IMR-90 (cell line): ENCODE measurements around the gene ULK2. TPM values are rescaled to one million over a fixed set of nuclear protein-coding genes. Genes with fewer than 3 reads are reported as not detected.

Experiments
- ATAC-seq: fragments of 200-7000 bp; cut with Tn5 transposase; 2 replicates; pipeline ENCODE4 v1.9.1; 2020; ENCODE audit warnings: low read depth, mild to moderate bottlenecking, moderate library complexity
- BruUV-seq: library from RNA; stranded (reverse); fragments of 400-500 nt; replicated peaks from 2 replicates; lab custom pipeline; 2021; lab: Mats Ljungman, UMichigan
- CTCF ChIA-PET: fragments of 300-600 bp; formaldehyde crosslinking; extraction: SDS; loops from one replicate; lab custom pipeline; 2021; ENCODE audit warnings: antibody characterized with exemption; lab: Yijun Ruan, JAX
- POLR2A ChIA-PET: fragments of 300-600 bp; sonication (Branson Sonifier 250); formaldehyde crosslinking; loops from one replicate; lab custom pipeline; 2022; ENCODE audit warnings: antibody characterized with exemption; ENCODE audit not compliant: unreplicated experiment; lab: Charles Lee
- DNase-seq: peaks from one replicate; pipeline ENCODE4 v3.0.0; 2013
- H2AFZ ChIP-seq: replicated peaks from 2 replicates; pipeline ENCODE3; 2013; ENCODE audit warnings: low read length, mild to moderate bottlenecking; ENCODE audit not compliant: poor library complexity
- H2AK5ac ChIP-seq: 2 replicates; pipeline ENCODE4 v1.6.1; 2013; ENCODE audit warnings: low read depth, low read length, inconsistent platforms
- H2AK9ac ChIP-seq: replicated peaks from 2 replicates; pipeline ENCODE3; 2013; ENCODE audit warnings: mild to moderate bottlenecking, low read depth, low read length, moderate library complexity; ENCODE audit not compliant: poor library complexity
- H2BK120ac ChIP-seq: 2 replicates; pipeline ENCODE4 v1.6.1; 2013; ENCODE audit warnings: low read depth, low read length, inconsistent platforms
- H2BK15ac ChIP-seq: 3 replicates; pipeline ENCODE4 v1.6.1; 2013; ENCODE audit warnings: low read depth, low read length, inconsistent platforms
- H2BK20ac ChIP-seq: 2 replicates; pipeline ENCODE4 v1.6.1; 2013; ENCODE audit warnings: low read depth, mild to moderate bottlenecking, inconsistent platforms, low read length, moderate library complexity
- H2BK5ac ChIP-seq: 2 replicates; pipeline ENCODE4 v1.6.1; 2013; ENCODE audit warnings: mild to moderate bottlenecking, low read depth, low read length, inconsistent platforms; ENCODE audit not compliant: poor library complexity, severe bottlenecking
- H3K14ac ChIP-seq: replicated peaks from 2 replicates; pipeline ENCODE4 v1.6.1; 2013; ENCODE audit warnings: low read depth, low read length, inconsistent platforms
- H3K18ac ChIP-seq: 2 replicates; pipeline ENCODE4 v1.6.1; 2013; ENCODE audit warnings: low read depth, low read length, control low read depth
- H3K23ac ChIP-seq: 2 replicates; pipeline ENCODE4 v1.6.1; 2013; ENCODE audit warnings: low read depth, low read length, inconsistent platforms
- H3K27ac ChIP-seq: 2 replicates; pipeline ENCODE4 v1.5.1; 2013; ENCODE audit warnings: mild to moderate bottlenecking, control low read depth, low read length; ENCODE audit not compliant: insufficient read depth
- H3K27me3 ChIP-seq: 2 replicates; pipeline ENCODE4 v1.6.1; 2013; ENCODE audit warnings: low read length; ENCODE audit not compliant: control insufficient read depth, insufficient read depth
- H3K36me3 ChIP-seq: 2 replicates; pipeline ENCODE4 v1.6.1; 2013; ENCODE audit warnings: low read length, mixed read lengths; ENCODE audit not compliant: control insufficient read depth, insufficient read depth
- H3K4ac ChIP-seq: 2 replicates; pipeline ENCODE4 v1.6.1; 2013; ENCODE audit warnings: low read depth, low read length, inconsistent platforms
- H3K4me1 ChIP-seq: 2 replicates; pipeline ENCODE4 v1.6.1; 2013; ENCODE audit warnings: low read length, mixed read lengths; ENCODE audit not compliant: control insufficient read depth, insufficient read depth
- H3K4me2 ChIP-seq: 2 replicates; pipeline ENCODE4 v1.6.1; 2013; ENCODE audit warnings: low read depth, mild to moderate bottlenecking, control low read depth, low read length, moderate library complexity
- H3K4me3 ChIP-seq: 2 replicates; pipeline ENCODE4 v1.5.1; 2013; ENCODE audit warnings: low read depth, mild to moderate bottlenecking, control low read depth, low read length, moderate library complexity; ENCODE audit not compliant: insufficient read depth
- H3K56ac ChIP-seq: 2 replicates; pipeline ENCODE4 v1.6.1; 2013; ENCODE audit warnings: low read length, inconsistent platforms; ENCODE audit not compliant: insufficient read depth; ENCODE audit errors: extremely low read depth
- H3K79me1 ChIP-seq, 2 experiments: 2 replicates each; pipeline ENCODE4 v1.6.1; 2013; ENCODE audit warnings: low read length in 2 of 2, inconsistent platforms in 1 of 2, low read depth in 1 of 2
- H3K9ac ChIP-seq: 2 replicates; pipeline ENCODE4 v1.6.1; 2013; ENCODE audit warnings: low read depth, low read length, control low read depth
- H3K9me1 ChIP-seq: 2 replicates; pipeline ENCODE4 v1.6.1; 2013; ENCODE audit warnings: low read length, inconsistent platforms; ENCODE audit not compliant: insufficient read depth
- H3K9me3 ChIP-seq: 2 replicates; pipeline ENCODE4 v1.6.1; 2013; ENCODE audit warnings: low read length; ENCODE audit not compliant: control insufficient read depth, insufficient read depth
- H4K20me1 ChIP-seq: 2 replicates; pipeline ENCODE4 v1.6.1; 2013; ENCODE audit warnings: low read length, inconsistent platforms; ENCODE audit not compliant: insufficient read depth
- H4K5ac ChIP-seq: 2 replicates; pipeline ENCODE4 v1.6.1; 2013; ENCODE audit warnings: mild to moderate bottlenecking, low read depth, low read length, control low read depth
- H4K8ac ChIP-seq, 2 experiments: 2 replicates each; pipeline ENCODE4 v1.6.1; 2013; ENCODE audit warnings: low read depth in 2 of 2, low read length in 2 of 2, control low read depth in 1 of 2, inconsistent platforms in 1 of 2
- H4K91ac ChIP-seq: 2 replicates; pipeline ENCODE4 v1.6.1; 2013; ENCODE audit warnings: low read depth, low read length, inconsistent platforms; ENCODE audit not compliant: insufficient read depth
- CEBPB ChIP-seq: IDR thresholded peaks from 2 replicates; pipeline ENCODE4 v1.6.1; 2012; ENCODE audit warnings: low read depth, low read length, improper control_type of control experiment
- CTCF ChIP-seq: conservative IDR thresholded peaks from 2 replicates; pipeline ENCODE4 v1.5.1; 2012; ENCODE audit warnings: mild to moderate bottlenecking, low read depth, low read length, improper control_type of control experiment
- FOS ChIP-seq: fragments of 150-350 bp; IDR thresholded peaks from 2 replicates; pipeline ENCODE4 v1.6.1; 2016; ENCODE audit warnings: low read depth, low read length
- MAFK ChIP-seq: IDR thresholded peaks from 2 replicates; pipeline ENCODE4 v1.6.1; 2012; ENCODE audit warnings: low read depth, low read length, improper control_type of control experiment
- MAZ ChIP-seq: IDR thresholded peaks from 2 replicates; pipeline ENCODE4 v1.6.1; 2012; ENCODE audit warnings: low read depth, mild to moderate bottlenecking, low read length, improper control_type of control experiment, moderate library complexity, borderline replicate concordance
- MXI1 ChIP-seq: IDR thresholded peaks from 2 replicates; pipeline ENCODE4 v1.6.1; 2012; ENCODE audit warnings: low read depth, mild to moderate bottlenecking, low read length, moderate library complexity, borderline replicate concordance
- NFE2L2 ChIP-seq: fragments of 150-350 bp; IDR thresholded peaks from 2 replicates; pipeline ENCODE4 v1.6.1; 2016; ENCODE audit warnings: low read depth, mild to moderate bottlenecking, low read length
- POLR2A ChIP-seq: IDR thresholded peaks from 2 replicates; pipeline ENCODE4 v1.6.1; 2012; ENCODE audit warnings: mild to moderate bottlenecking, low read depth, low read length
- RAD21 ChIP-seq: IDR thresholded peaks from 2 replicates; pipeline ENCODE4 v1.6.1; 2012; ENCODE audit warnings: low read length, improper control_type of control experiment
- SMC3 ChIP-seq: fragments of 150-350 bp; IDR thresholded peaks from 2 replicates; pipeline ENCODE4 v1.6.1; 2016; ENCODE audit warnings: low read depth, mild to moderate bottlenecking, antibody characterized with exemption, low read length, moderate library complexity
- WGBS, 2 experiments: methylation state at CpG; one replicate each; pipeline versions ENCODE4 v1.1.5 to v1.1.7; 2013; ENCODE audit warnings: missing lambda C conversion rate in 2 of 2; ENCODE audit not compliant: insufficient read length in 1 of 2; ENCODE audit errors: extremely low coverage in 2 of 2; 5-methylcytosine and 5-hydroxymethylcytosine counted together
- dilution Hi-C: fragments of 300-500 bp; cut with HindIII; formaldehyde crosslinking; loops from one replicate; pipeline ENCODE4 v1.14.3; 2018; ENCODE audit warnings: low sequenced_read_pairs; ENCODE audit not compliant: unreplicated experiment
- in situ Hi-C: fragments of 300-500 bp; cut with MboI; formaldehyde crosslinking; loops from 3 replicates; pipeline ENCODE4 v1.14.3; 2019; ENCODE audit warnings: low sequenced_read_pairs, inconsistent platforms, mixed read lengths
- intact Hi-C: fragments of 100-400 bp; cut with micrococcal nuclease; formaldehyde crosslinking; loops from 2 replicates; pipeline ENCODE4 v1.10.0; 2022
- polyA plus RNA-seq, 3 experiments: library from polyadenylated mRNA; depleted of rRNA; stranded (reverse); fragments of >200 nt; gene quantifications; 2 replicates each; pipeline ENCODE4 v1.2.3, GENCODE V29; 2012; ENCODE audit warnings: low replicate concordance in 1 of 3
- total RNA-seq: library from RNA; depleted of rRNA; stranded (reverse); fragments of >200 nt; gene quantifications from 2 replicates; pipeline ENCODE4 v1.2.3, GENCODE V29; 2012
- TF ChIP-seq, protein P1 (sequence below): fragments of 150-350 bp; IDR thresholded peaks from 2 replicates; pipeline ENCODE4 v1.6.1; 2017; ENCODE audit warnings: mild to moderate bottlenecking, antibody characterized with exemption, low read length, low read depth

ULK2 gene
- total and polyA plus RNA-seq, 2 of the 4 experiments (the other 2 are of a cell fraction), result 8.9 to 10.8 TPM

DNA sequence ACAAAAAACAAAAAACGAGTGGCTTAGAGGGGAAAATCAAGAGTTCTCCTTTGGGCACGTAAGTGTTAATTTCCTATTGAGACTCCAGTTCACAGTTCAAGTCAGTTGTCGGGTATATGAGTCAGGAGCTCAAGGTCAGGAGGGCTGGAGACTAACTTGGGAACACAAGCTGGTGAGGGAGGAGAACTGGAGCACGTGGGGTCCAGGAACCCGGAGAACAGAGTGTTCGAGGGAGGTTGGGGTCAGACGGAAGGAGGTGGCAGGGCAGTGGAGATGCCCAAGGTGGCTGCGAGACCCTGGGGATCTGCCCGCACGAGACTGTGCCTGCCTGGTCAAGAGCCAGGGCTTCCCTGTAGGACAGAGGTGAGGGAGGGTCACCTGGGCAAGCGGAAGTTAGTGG, 131.7 kb downstream of the ULK2 start:
- TF ChIP-seq RAD21 (no peak), FOS (no peak), SMC3 (no peak), MXI1 (no peak), MAFK (no peak), MAZ (no peak), NFE2L2 (no peak), CTCF (no peak), POLR2A (no peak), CEBPB (no peak)
- TF ChIP-seq, protein P1, sequence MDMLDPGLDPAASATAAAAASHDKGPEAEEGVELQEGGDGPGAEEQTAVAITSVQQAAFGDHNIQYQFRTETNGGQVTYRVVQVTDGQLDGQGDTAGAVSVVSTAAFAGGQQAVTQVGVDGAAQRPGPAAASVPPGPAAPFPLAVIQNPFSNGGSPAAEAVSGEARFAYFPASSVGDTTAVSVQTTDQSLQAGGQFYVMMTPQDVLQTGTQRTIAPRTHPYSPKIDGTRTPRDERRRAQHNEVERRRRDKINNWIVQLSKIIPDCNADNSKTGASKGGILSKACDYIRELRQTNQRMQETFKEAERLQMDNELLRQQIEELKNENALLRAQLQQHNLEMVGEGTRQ, result no peak
- Histone ChIP-seq H3K9me3 (no peaks in the 10 kb centered on the region), H2AK5ac (no peak overlapping the region), H3K27ac (no peak overlapping the region), H4K20me1 (no peaks in the 10 kb centered on the region), H3K27me3 (peaks cover 22% of the 10 kb centered on the region), H3K56ac (no peak overlapping the region), H3K4me2 (no peak overlapping the region), H3K4me3 (no peak overlapping the region), H3K23ac (no peak overlapping the region), H2AFZ (no peak overlapping the region), H3K79me1 (no peaks in the 10 kb centered on the region), H4K91ac (no peak overlapping the region), H2AK9ac (no peak overlapping the region), H3K9ac (no peak overlapping the region), H4K8ac (no peak overlapping the region), H2BK5ac (no peak overlapping the region), H3K4ac (no peak overlapping the region), H2BK15ac (no peak overlapping the region), H3K36me3 (no peaks in the 10 kb centered on the region), H3K9me1 (no peaks in the 10 kb centered on the region), H3K18ac (no peak overlapping the region), H2BK120ac (no peak overlapping the region), H4K5ac (no peak overlapping the region), H3K14ac (no peak overlapping the region), H2BK20ac (no peak overlapping the region), H3K4me1 (no peaks in the 10 kb centered on the region)
- BruUV-seq, result no TSS peak
- ChIA-PET POLR2A (no interaction called here), CTCF (no interaction called here)
- in situ Hi-C loops, result no loop called here
- WGBS, 2 experiments, result 59% methylated on average over 10 of the region's 11 CpGs; no CpG with 5 or more reads in 1 of the 2 experiments
- dilution Hi-C loops, result no loop called here
- ATAC-seq, result no peak
- no peak for DNase-seq
- intact Hi-C loops, result no loop called here
